Heart left ventricle (tissue), 16 donors: ENCODE measurements around the gene VGLL3. TPM values are rescaled to one million over a fixed set of nuclear protein-coding genes. Genes with fewer than 3 reads are reported as not detected.

ENCODE experiments used
- ATAC-seq, 4 donors: fragments of 200-7000 bp; cut with Tn5 transposase; one replicate each; pipeline ENCODE4 v1.9.1; 2020 to 2022; ENCODE audit warnings: moderate library complexity in 4 of 4, mild to moderate bottlenecking in 3 of 4, moderate number of reproducible peaks in 1 of 4
- DNase-seq, 5 donors: peaks; one replicate each; pipeline ENCODE4 v3.0.0-alpha.2; 2020
- H3K27ac ChIP-seq, 12 donors: fragments of 200-600 bp; sonication (generic) in 4 of 12; one replicate each; pipeline versions ENCODE4 v1.5.0 to v1.8.0; 2016 to 2022; ENCODE audit warnings: mild to moderate bottlenecking in 2 of 12
- H3K27me3 ChIP-seq, 9 donors: fragments of 200-600 bp; sonication (generic) in 2 of 9; one replicate each; pipeline versions ENCODE4 v1.5.1 to v1.8.0; 2016 to 2022; ENCODE audit warnings: mild to moderate bottlenecking in 3 of 9
- H3K36me3 ChIP-seq, 9 donors: fragments of 200-600 bp; sonication (generic) in 2 of 9; one replicate each; pipeline versions ENCODE4 v1.5.0 to v1.8.0; 2018 to 2022; ENCODE audit warnings: mild to moderate bottlenecking in 2 of 9
- H3K4me1 ChIP-seq, 12 donors: fragments of 200-600 bp; sonication (generic) in 4 of 12; one replicate each; pipeline versions ENCODE4 v1.5.0 to v1.8.0; 2016 to 2022; ENCODE audit warnings: mild to moderate bottlenecking in 3 of 12
- H3K4me3 ChIP-seq, 12 donors: fragments of 200-600 bp; sonication (generic) in 4 of 12; one replicate each; pipeline versions ENCODE4 v1.5.0 to v1.8.0; 2017 to 2022; ENCODE audit warnings: mild to moderate bottlenecking in 9 of 12, moderate library complexity in 4 of 12
- H3K9me3 ChIP-seq, 12 donors: fragments of 200-600 bp; sonication (generic) in 4 of 12; one replicate each; pipeline versions ENCODE4 v1.5.0 to v1.8.0; 2016 to 2022; ENCODE audit warnings: mild to moderate bottlenecking in 1 of 12
- POLR2A ChIP-seq, 2 donors: fragments of 450-650 bp; IDR thresholded peaks; one replicate each; pipeline ENCODE4 v1.6.1; 2017; ENCODE audit warnings: antibody characterized with exemption in 2 of 2, mild to moderate bottlenecking in 2 of 2, moderate library complexity in 2 of 2
- WGBS, 4 donors: extraction: QIAGEN DNeasy Blood & Tissue Kit in 2 of 4; methylation state at CpG; one replicate each; pipeline versions ENCODE4 v1.1.5 to v1.1.7; 2013 to 2018; 5-methylcytosine and 5-hydroxymethylcytosine counted together
- intact Hi-C, 10 donors: fragments of 100-400 bp; cut with DNase I; formaldehyde crosslinking; loops; one replicate each; pipeline versions ENCODE4 v1.11.1 to v1.14.2; 2022
- polyA plus RNA-seq, 2 donors: library from polyadenylated mRNA; stranded (reverse); fragments of 200-250 nt; gene quantifications; one replicate each; pipeline ENCODE4 v1.2.3, GENCODE V29; 2013
- total RNA-seq, 9 donors: library from RNA; depleted of rRNA in 2 of 9; stranded (reverse); fragments of >200 nt in 2 of 9; fragmentation: NEBNext Ultra II Directional in 3 of 9; extraction: Animal tissue kit (Norgen Biotek cat#: 25700) in 3 of 9; gene quantifications; one replicate each; pipeline versions ENCODE4 v1.1.0 to v1.2.4, GENCODE V29; 2016 to 2023
- TF ChIP-seq, protein P1 (sequence below), 12 donors: fragments of 200-600 bp; sonication (generic) in 4 of 12; IDR thresholded peaks; one replicate each; pipeline versions ENCODE4 v1.5.0 to v1.8.0; 2018 to 2022; ENCODE audit warnings: antibody characterized with exemption in 12 of 12, mild to moderate bottlenecking in 5 of 12
- donor health status: ischemic (EF 13 %, LVEDD 7.1; RV severe dilation, severe dysfunction).
- donor health status: healthy with polysubstance abuse.
- donor health status: DM: no; HTN: yes; CAD: no.
- donor health status: DM: no; HTN: no; CAD: no.
- donor health status: ischemic (EF 25% LVEDD 6.9; RV normal size, moderate dysfunction).
- donor health status: ischemic (EF 25% LVEDD 5.7; RV mildly dilated, moderate dysfunction).
- donor health status: healthy.
- donor health status: DM: yes; HTN: yes; CAD: no.
- donor health status: ischemic (EF 35%, LVEDD 5.7; RV mildly dilated, moderate dysfunction).
- donor health status: nonischemic (EF 11% LVEDD 7.7; RV severe dilation, severe dysfunction).
- donor health status: DM: yes; HTN: yes; CAD: no.
- donor health status: PGD.
- donor health status: ischemic (EF 29% LVEDD 5.4; RV normal size, mild dysfunction).
- donor health status: nonischemic (EF 23%, LVEDD 6.1; RV moderate dilation, normal function).

The VGLL3 gene
- total and polyA plus RNA-seq, 11 donors, result 0.65 to 25.4 (median 6.3) TPM

DNA sequence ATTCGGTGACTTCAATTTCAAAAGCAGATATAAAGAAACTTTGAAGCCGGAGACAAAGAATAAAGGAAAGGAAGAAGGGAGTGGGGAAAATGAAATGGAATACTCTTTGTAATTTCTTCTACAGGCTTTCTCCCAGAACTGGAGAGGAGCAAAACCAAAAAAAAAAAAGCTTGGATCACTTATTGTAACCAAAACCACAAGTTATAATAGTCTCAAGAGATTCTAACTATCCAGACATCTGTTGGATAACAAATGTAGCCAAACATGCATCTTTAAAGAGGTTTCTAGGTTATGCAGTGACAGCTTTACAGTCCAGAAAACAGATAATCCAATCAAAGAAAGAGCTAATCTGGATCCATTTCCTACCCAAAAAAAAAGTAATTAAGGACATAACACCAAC is 36.2 kb downstream of the VGLL3 start:
- Histone ChIP-seq H3K4me3 (no peak overlapping the region), H3K4me1 (peaks cover 0 to 6% (median 0%) of the 10 kb centered on the region in 12 donors), H3K27ac (no peak overlapping the region), H3K36me3 (no peaks in the 10 kb centered on the region), H3K9me3 (no peaks in the 10 kb centered on the region), H3K27me3 (no peaks in the 10 kb centered on the region)
- intact Hi-C loops, result no loop called here
- WGBS, 4 donors, result 72 to 81% (median 78%) methylated on average over 2 of the region's 2 CpGs
- TF ChIP-seq, protein P1, sequence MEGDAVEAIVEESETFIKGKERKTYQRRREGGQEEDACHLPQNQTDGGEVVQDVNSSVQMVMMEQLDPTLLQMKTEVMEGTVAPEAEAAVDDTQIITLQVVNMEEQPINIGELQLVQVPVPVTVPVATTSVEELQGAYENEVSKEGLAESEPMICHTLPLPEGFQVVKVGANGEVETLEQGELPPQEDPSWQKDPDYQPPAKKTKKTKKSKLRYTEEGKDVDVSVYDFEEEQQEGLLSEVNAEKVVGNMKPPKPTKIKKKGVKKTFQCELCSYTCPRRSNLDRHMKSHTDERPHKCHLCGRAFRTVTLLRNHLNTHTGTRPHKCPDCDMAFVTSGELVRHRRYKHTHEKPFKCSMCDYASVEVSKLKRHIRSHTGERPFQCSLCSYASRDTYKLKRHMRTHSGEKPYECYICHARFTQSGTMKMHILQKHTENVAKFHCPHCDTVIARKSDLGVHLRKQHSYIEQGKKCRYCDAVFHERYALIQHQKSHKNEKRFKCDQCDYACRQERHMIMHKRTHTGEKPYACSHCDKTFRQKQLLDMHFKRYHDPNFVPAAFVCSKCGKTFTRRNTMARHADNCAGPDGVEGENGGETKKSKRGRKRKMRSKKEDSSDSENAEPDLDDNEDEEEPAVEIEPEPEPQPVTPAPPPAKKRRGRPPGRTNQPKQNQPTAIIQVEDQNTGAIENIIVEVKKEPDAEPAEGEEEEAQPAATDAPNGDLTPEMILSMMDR (IDR thresholded peaks at IDR 0.05), result no peak
- TF ChIP-seq POLR2A (IDR thresholded peaks at IDR 0.05), result no peak
- DNase-seq (no peak), ATAC-seq (peak in 1 of 4 donors; percentile 20)

DNA sequence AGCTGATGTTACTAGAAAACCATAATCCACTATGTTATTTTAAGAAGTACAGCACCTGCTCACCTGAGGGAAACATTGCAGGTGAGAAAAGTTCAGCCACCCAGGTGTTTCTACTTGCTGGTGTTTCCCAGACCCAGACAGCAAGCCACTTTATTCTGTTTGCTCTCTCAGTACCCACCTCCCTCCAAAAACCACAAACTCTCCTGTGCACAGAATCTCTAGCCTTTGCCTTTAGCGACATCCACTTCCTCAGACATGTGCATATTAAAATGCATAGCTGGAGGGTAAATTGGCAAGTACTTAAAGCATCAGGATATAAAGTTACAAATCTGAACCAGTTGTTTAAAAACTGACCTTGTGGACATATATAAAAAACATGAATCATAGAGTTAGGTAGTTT is 36.7 kb downstream of the VGLL3 start:
- 63 to 82% (median 72%) methylated on average over 1 of the region's 1 CpG for WGBS, 4 donors
- no peak for ATAC-seq
- Histone ChIP-seq H3K27ac (no peak overlapping the region), H3K27me3 (no peaks in the 10 kb centered on the region), H3K9me3 (no peaks in the 10 kb centered on the region), H3K36me3 (no peaks in the 10 kb centered on the region), H3K4me1 (peaks cover 0 to 6% (median 0%) of the 10 kb centered on the region in 12 donors), H3K4me3 (no peak overlapping the region)
- intact Hi-C loops, result no loop called here
- DNase-seq, result no peak
- TF ChIP-seq, protein P1 (IDR thresholded peaks at IDR 0.05), result no peak
- no peak for TF ChIP-seq POLR2A (IDR thresholded peaks at IDR 0.05)

DNA sequence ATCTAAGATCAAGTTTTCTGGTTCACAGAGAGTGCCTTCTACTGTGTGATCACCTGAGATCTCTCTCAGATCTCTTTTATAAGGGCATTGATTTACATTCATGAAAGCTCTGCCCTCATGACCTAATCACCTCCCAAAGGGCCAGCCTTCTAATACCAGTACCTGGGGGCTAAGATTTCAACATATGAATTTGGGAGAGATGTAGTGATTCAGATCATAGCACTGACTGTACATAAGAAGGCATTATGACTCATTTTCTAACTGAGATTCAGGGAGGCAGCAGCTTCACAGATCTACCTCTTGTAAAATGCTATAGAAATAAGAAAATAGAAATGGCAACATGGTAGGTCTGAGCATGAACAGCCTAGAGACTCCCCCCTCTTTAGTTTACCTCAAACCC is 39.6 kb downstream of the VGLL3 start:
- H3K4me1 ChIP-seq, result peaks cover 0 to 6% (median 0%) of the 10 kb centered on the region in 12 donors
- intact Hi-C loops, result no loop called here
- DNase-seq (no peak), ATAC-seq (no peak)
- H3K36me3 ChIP-seq, result peaks cover 0 to 5% (median 0%) of the 10 kb centered on the region in 9 donors
- H3K27ac ChIP-seq, result no peak overlapping the region
- no peak overlapping the region for H3K4me3 ChIP-seq
- TF ChIP-seq POLR2A (IDR thresholded peaks at IDR 0.05), result no peak
- TF ChIP-seq, protein P1 (IDR thresholded peaks at IDR 0.05), result no peak
- no peaks in the 10 kb centered on the region for H3K9me3 ChIP-seq
- H3K27me3 ChIP-seq, result no peaks in the 10 kb centered on the region

DNA sequence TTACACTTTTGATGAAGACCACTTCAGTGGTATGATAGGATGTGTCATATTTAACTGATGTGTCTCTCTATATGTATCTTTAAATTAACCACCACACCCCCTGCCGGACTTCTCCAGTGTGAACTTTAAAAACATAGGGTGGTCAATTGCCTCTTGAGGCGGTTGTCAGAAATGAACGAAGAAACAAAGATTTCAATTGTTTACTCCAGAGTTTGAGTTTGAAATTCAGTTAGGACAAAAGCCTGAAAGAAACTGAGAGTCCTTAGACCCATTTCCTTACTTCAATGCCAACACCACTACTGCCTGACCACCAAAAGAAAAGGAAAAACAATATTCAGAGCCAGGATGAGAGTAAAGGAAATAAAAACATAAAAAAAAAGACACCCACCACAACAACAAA is 40.2 kb downstream of the VGLL3 start:
- no peak for ATAC-seq
- WGBS, 4 donors, result 82 to 90% (median 88%) methylated on average over 3 of the region's 3 CpGs
- TF ChIP-seq, protein P1 (IDR thresholded peaks at IDR 0.05), result no peak

More for the DNA sequence above, 40.2 kb downstream of the VGLL3 start:
- DNase-seq, result no peak
- no peaks in the 10 kb centered on the region for H3K27me3 ChIP-seq
- H3K27ac ChIP-seq, result no peak overlapping the region
- no peaks in the 10 kb centered on the region for H3K9me3 ChIP-seq
- H3K4me3 ChIP-seq, result no peak overlapping the region
- H3K36me3 ChIP-seq, result peaks cover 0 to 5% (median 0%) of the 10 kb centered on the region in 9 donors
- peaks cover 0 to 6% (median 0%) of the 10 kb centered on the region in 12 donors for H3K4me1 ChIP-seq
- intact Hi-C loops, result no loop called here
